H1 (cell line): Measurements from ENCODE around the gene GHRL. TPM values are rescaled to one million over a fixed set of nuclear protein-coding genes. Genes with fewer than 3 reads are reported as not detected.

Experiments used
- CTCF ChIA-PET: fragments of 300-600 bp; sonication (Branson Sonifier 250); formaldehyde crosslinking; loops from one replicate; lab custom pipeline; 2021; ENCODE audit not compliant: partially characterized antibody; lab: Charles Lee
- POLR2A ChIA-PET: fragments of 300-600 bp; sonication (Branson Sonifier 250); formaldehyde crosslinking; loops from one replicate; lab custom pipeline; 2021; ENCODE audit warnings: inconsistent platforms; ENCODE audit not compliant: partially characterized antibody; lab: Charles Lee
- DNase-seq, 2 experiments: peaks; one replicate each; pipeline versions ENCODE4 v3.0.0 to v3.0.0-alpha.2; 2010 to 2022; ENCODE audit warnings: low spot score in 2 of 2, low read depth in 1 of 2, mixed read lengths in 1 of 2
- FAIRE-seq: peaks from 2 replicates; lab custom pipeline; 2011; peaks lifted over from hg19 to GRCh38; lab: Jason Lieb, UNC
- H2AFZ ChIP-seq: 2 replicates; pipeline ENCODE4 v1.8.1; 2012; ENCODE audit warnings: low read length, inconsistent platforms
- H2AK5ac ChIP-seq: 2 replicates; pipeline ENCODE4 v1.6.1; 2013; ENCODE audit warnings: low read depth, low read length
- H2BK120ac ChIP-seq: replicated peaks from 2 replicates; pipeline ENCODE3; 2013; ENCODE audit warnings: low read depth, low read length, inconsistent platforms
- H2BK12ac ChIP-seq: 2 replicates; pipeline ENCODE4 v1.6.1; 2013; ENCODE audit warnings: low read depth, low read length
- H2BK15ac ChIP-seq: 2 replicates; pipeline ENCODE4 v1.6.1; 2013; ENCODE audit warnings: low read length
- H2BK20ac ChIP-seq: 2 replicates; pipeline ENCODE4 v1.6.1; 2013; ENCODE audit warnings: low read length
- H2BK5ac ChIP-seq: 2 replicates; pipeline ENCODE4 v1.6.1; 2013; ENCODE audit warnings: low read depth, low read length
- H3K14ac ChIP-seq: 2 replicates; pipeline ENCODE4 v1.6.1; 2013; ENCODE audit warnings: inconsistent platforms; ENCODE audit not compliant: insufficient read length
- H3K18ac ChIP-seq: 2 replicates; pipeline ENCODE4 v1.6.1; 2013; ENCODE audit warnings: low read length; ENCODE audit errors: extremely low read depth
- H3K23ac ChIP-seq: 2 replicates; pipeline ENCODE4 v1.6.1; 2013; ENCODE audit warnings: inconsistent platforms; ENCODE audit not compliant: insufficient read length
- H3K23me2 ChIP-seq: 2 replicates; pipeline ENCODE4 v1.6.1; 2013; ENCODE audit warnings: low read depth, low read length
- H3K27ac ChIP-seq: 2 replicates; pipeline ENCODE4 v1.6.1; 2011; ENCODE audit warnings: low read depth, low read length, inconsistent platforms
- H3K27me3 ChIP-seq, 4 experiments: replicated peaks in 1 of 4; 1 replicate in 1 of 4; 2 replicates in 3 of 4; pipeline versions ENCODE4 v1.6.1 to v1.8.1; 2011 to 2013; ENCODE audit warnings: low read length in 3 of 4, mild to moderate bottlenecking in 3 of 4, inconsistent platforms in 2 of 4, mixed read lengths in 2 of 4, moderate library complexity in 1 of 4; ENCODE audit not compliant: control insufficient read depth in 3 of 4, insufficient read depth in 3 of 4; ENCODE audit errors: extremely low read depth in 1 of 4
- H3K36me3 ChIP-seq, 4 experiments: 2 replicates each; pipeline versions ENCODE4 v1.6.1 to v1.8.1; 2011 to 2013; ENCODE audit warnings: mild to moderate bottlenecking in 4 of 4, low read length in 3 of 4, moderate library complexity in 2 of 4, control low read depth in 1 of 4, inconsistent platforms in 1 of 4; ENCODE audit not compliant: insufficient read depth in 4 of 4, control insufficient read depth in 2 of 4
- H3K4ac ChIP-seq: replicated peaks from 2 replicates; pipeline ENCODE3; 2013; ENCODE audit warnings: low read length, low read depth, mixed read lengths, inconsistent platforms; ENCODE audit not compliant: insufficient read length
- H3K4me1 ChIP-seq, 4 experiments: replicated peaks in 1 of 4; 1 replicate in 1 of 4; 2 replicates in 3 of 4; pipeline versions ENCODE4 v1.6.1 to v1.8.1; 2011 to 2013; ENCODE audit warnings: low read length in 3 of 4, inconsistent platforms in 2 of 4, mixed read lengths in 1 of 4; ENCODE audit not compliant: insufficient read depth in 4 of 4, control insufficient read depth in 3 of 4
- H3K4me2 ChIP-seq, 2 experiments: 2 replicates each; pipeline versions ENCODE4 v1.6.1 to v1.8.1; 2011 to 2013; ENCODE audit warnings: low read depth in 2 of 2, low read length in 2 of 2, control low read depth in 1 of 2, inconsistent platforms in 1 of 2, mild to moderate bottlenecking in 1 of 2; ENCODE audit not compliant: insufficient read depth in 1 of 2
- H3K4me3 ChIP-seq, 4 experiments: fragments of 200-600, 300-600 bp in 1 of 4; sonication (generic), shearing (Covaris generic), sonication (Bioruptor Twin) in 1 of 4; 2 replicates each; pipeline versions ENCODE4 v1.5.1 to v1.8.1; 2011 to 2016; ENCODE audit warnings: low read length in 4 of 4, low read depth in 3 of 4, control low read depth in 2 of 4, inconsistent platforms in 2 of 4, mild to moderate bottlenecking in 2 of 4, mixed read lengths in 1 of 4, moderate library complexity in 1 of 4; ENCODE audit not compliant: insufficient read depth in 2 of 4; ENCODE audit errors: extremely low read depth in 1 of 4
- H3K56ac ChIP-seq: replicated peaks from 2 replicates; pipeline ENCODE3; 2013; ENCODE audit warnings: low read depth, mild to moderate bottlenecking, mixed read lengths, low read length, inconsistent platforms; ENCODE audit not compliant: insufficient read length
- H3K79me1 ChIP-seq: 2 replicates; pipeline ENCODE4 v1.6.1; 2013; ENCODE audit warnings: low read depth, low read length, control low read depth
- H3K79me2 ChIP-seq, 2 experiments: 2 replicates each; pipeline versions ENCODE4 v1.6.1 to v1.8.1; 2012 to 2013; ENCODE audit warnings: low read length in 2 of 2, mild to moderate bottlenecking in 2 of 2, inconsistent platforms in 1 of 2; ENCODE audit not compliant: insufficient read depth in 2 of 2, control insufficient read depth in 1 of 2
- H3K9ac ChIP-seq, 4 experiments: replicated peaks in 1 of 4; 1 replicate in 1 of 4; 2 replicates in 3 of 4; pipeline versions ENCODE4 v1.6.1 to v1.8.1; 2011 to 2013; ENCODE audit warnings: low read depth in 3 of 4, low read length in 3 of 4, control low read depth in 2 of 4, mild to moderate bottlenecking in 2 of 4, moderate library complexity in 2 of 4, inconsistent platforms in 1 of 4; ENCODE audit errors: extremely low read depth in 1 of 4
- H3K9me3 ChIP-seq, 2 experiments: 2 replicates each; pipeline versions ENCODE4 v1.6.1 to v1.8.1; 2012 to 2013; ENCODE audit warnings: mild to moderate bottlenecking in 2 of 2, moderate library complexity in 2 of 2, control low read depth in 1 of 2, inconsistent platforms in 1 of 2, low read depth in 1 of 2, low read length in 1 of 2, mixed read lengths in 1 of 2; ENCODE audit not compliant: insufficient read depth in 2 of 2
- H4K20me1 ChIP-seq, 2 experiments: replicated peaks in 1 of 2; 2 replicates each; pipeline versions ENCODE3 to v1.8.1; 2011 to 2013; ENCODE audit warnings: inconsistent platforms in 2 of 2, low read length in 2 of 2, mild to moderate bottlenecking in 1 of 2; ENCODE audit not compliant: insufficient read depth in 2 of 2, control insufficient read depth in 1 of 2
- H4K5ac ChIP-seq: 2 replicates; pipeline ENCODE4 v1.6.1; 2013; ENCODE audit warnings: low read length, low read depth, mixed read lengths, inconsistent platforms; ENCODE audit not compliant: insufficient read length
- H4K8ac ChIP-seq: 2 replicates; pipeline ENCODE4 v1.8.0; 2013; ENCODE audit warnings: mild to moderate bottlenecking, moderate library complexity, low read length, inconsistent platforms; ENCODE audit not compliant: insufficient read depth; ENCODE audit errors: extremely low read depth
- H4K91ac ChIP-seq: replicated peaks from 2 replicates; pipeline ENCODE3; 2013; ENCODE audit warnings: low read length, mixed read lengths, inconsistent platforms; ENCODE audit not compliant: insufficient read length
- ASH2L ChIP-seq: fragments of 200-600, 300-600 bp; sonication (generic); IDR thresholded peaks from one replicate; pipeline ENCODE4 v1.7.1; 2017; ENCODE audit warnings: low read length
- BRCA1 ChIP-seq: IDR thresholded peaks from 2 replicates; pipeline ENCODE4 v1.6.1; 2012; ENCODE audit warnings: low read depth, low read length, improper control_type of control experiment
- CHD1 ChIP-seq: IDR thresholded peaks from 2 replicates; pipeline ENCODE4 v1.6.1; 2012; ENCODE audit warnings: low read depth, low read length, improper control_type of control experiment
- CTCF ChIP-seq, 3 experiments: IDR thresholded peaks; 1 replicate in 2 of 3; 2 replicates in 1 of 3; pipeline versions ENCODE4 v1.5.1 to v1.6.1; 2011; ENCODE audit warnings: low read length in 3 of 3, mild to moderate bottlenecking in 3 of 3, inconsistent platforms in 2 of 3, low read depth in 1 of 3, moderate library complexity in 1 of 3; ENCODE audit not compliant: insufficient read depth in 1 of 3; ENCODE audit errors: control extremely low read depth in 1 of 3
- JUN ChIP-seq: IDR thresholded peaks from 2 replicates; pipeline ENCODE4 v1.6.1; 2011; ENCODE audit warnings: low read depth, mild to moderate bottlenecking, improper control_type of control experiment, low read length
- MAX ChIP-seq: IDR thresholded peaks from 2 replicates; pipeline ENCODE4 v1.6.1; 2012; ENCODE audit warnings: inconsistent platforms
- POU5F1 ChIP-seq: IDR thresholded peaks from 2 replicates; pipeline ENCODE4 v1.6.1; 2011; ENCODE audit warnings: low read depth, mild to moderate bottlenecking, low read length, moderate library complexity
- RAD21 ChIP-seq, 2 experiments: IDR thresholded peaks in 1 of 2; conservative IDR thresholded peaks in 1 of 2; 2 replicates each; pipeline ENCODE4 v1.6.1; 2011; ENCODE audit warnings: low read depth in 2 of 2, low read length in 2 of 2, improper control_type of control experiment in 1 of 2, inconsistent platforms in 1 of 2, mild to moderate bottlenecking in 1 of 2, moderate library complexity in 1 of 2
- SP1 ChIP-seq: IDR thresholded peaks from 2 replicates; pipeline ENCODE4 v1.6.1; 2011; ENCODE audit warnings: low read depth, low read length
- SP4 ChIP-seq: IDR thresholded peaks from 2 replicates; pipeline ENCODE4 v1.6.1; 2012; ENCODE audit warnings: low read length, inconsistent platforms
- WGBS, 2 experiments: shearing (Covaris generic) in 1 of 2; methylation state at CpG; one replicate each; pipeline versions ENCODE4 v1.1.6 to v1.1.7; 2013 to 2015; ENCODE audit warnings: low lambda C conversion rate in 2 of 2, mixed read lengths in 2 of 2, inconsistent platforms in 1 of 2, low coverage in 1 of 2, missing lambda C conversion rate in 1 of 2; ENCODE audit not compliant: insufficient replicate concordance in 2 of 2, insufficient coverage in 1 of 2, insufficient read length in 1 of 2; ENCODE audit errors: extremely low coverage in 1 of 2, missing lambda C conversion rate in 1 of 2; 5-methylcytosine and 5-hydroxymethylcytosine counted together
- polyA plus RNA-seq, 7 experiments: library from polyadenylated mRNA; depleted of rRNA in 3 of 7; stranded (reverse) in 5 of 7; unstranded in 2 of 7; fragments of >200 nt in 5 of 7; fragments of 200-250 nt in 2 of 7; gene quantifications; 1 replicate in 5 of 7; 2 replicates in 1 of 7; 4 replicates in 1 of 7; pipeline versions ENCODE4 v1.2.1 to v1.2.3, GENCODE V29; 2011 to 2013; ENCODE audit warnings: missing spikeins in 2 of 7, mixed read lengths in 2 of 7
- total RNA-seq: library from RNA; stranded (reverse); fragmentation: NEBNext Ultra II Directional; extraction: Animal tissue kit (Norgen Biotek cat#: 25700); gene quantifications from 2 replicates; pipeline ENCODE4 v1.2.1, GENCODE V29; 2021

The GHRL gene
- total and polyA plus RNA-seq, 2 of the 8 experiments (the other 6 are each of a cell fraction or from before 2014, with no cell fraction given) = 0.32 to 0.35 TPM

- no peak overlapping the region for H3K4ac ChIP-seq
- H2BK5ac ChIP-seq = 0 out of 2 replicates have a peak overlapping the region, but pooled peaks have one; percentile 5
- no peaks in the 10 kb centered on the region for H3K79me1 ChIP-seq
- POLR2A ChIA-PET = interaction anchor here (1.0 kb wide), 1 partner anchor 13 kb away, joined by 4 read pairs; the partner anchor contains the start of gene SEC13
- no peak for FAIRE-seq
- peaks cover 0 to 2% (median 0%) of the 10 kb centered on the region in 4 experiments; a peak in 1 of 7 replicates for H3K4me1 ChIP-seq
- no peak overlapping the region for H4K91ac ChIP-seq
- no peak for DNase-seq
- H2BK15ac ChIP-seq = 0 out of 2 replicates have a peak overlapping the region, but pooled peaks have one; percentile 61
- H3K23me2 ChIP-seq = no peaks in the 10 kb centered on the region; the same call in 1 of the 2 replicates
- H2AFZ ChIP-seq = no peak overlapping the region
- no peak overlapping the region for H3K56ac ChIP-seq
- no peak overlapping the region for H2BK120ac ChIP-seq
- H3K27ac ChIP-seq = no peak overlapping the region
- no peaks in the 10 kb centered on the region for H3K9me3 ChIP-seq
- no peaks in the 10 kb centered on the region for H4K20me1 ChIP-seq
- H2AK5ac ChIP-seq = no peak overlapping the region
- H3K36me3 ChIP-seq = no peaks in the 10 kb centered on the region
- H2BK12ac ChIP-seq = no peak overlapping the region
- TF ChIP-seq BRCA1 (no peak), CHD1 (no peak), POU5F1 (no peak), SP4 (no peak), RAD21 (IDR thresholded peaks at IDR 0.05 in 1 of 2, conservative IDR thresholded peaks at IDR 0.05 in 1 of 2; ENCODE audit: low read depth in 2 of 2, low read length in 2 of 2) (peak in 1 of 2 experiments; percentile 36; a peak in 2 of 4 replicates), JUN (no peak), MAX (no peak), SP1 (no peak), CTCF (IDR thresholded peaks at IDR 0.05; ENCODE audit: control extremely low read depth in 1 of 3, insufficient read depth in 1 of 3, low read depth in 1 of 3, low read length in 3 of 3) (peak in 2 of 3 experiments; percentile 48 to 50; a peak in 3 of 4 replicates), ASH2L (no peak)
- TF ChIP-seq, all 59 proteins: peak for 2
- Histone ChIP-seq H3K14ac (no peak overlapping the region), H4K5ac (no peak overlapping the region), H3K27me3 (no peaks in the 10 kb centered on the region; a peak in 2 of 7 replicates), H3K79me2 (no peaks in the 10 kb centered on the region), H4K8ac (0 out of 2 replicates have a peak overlapping the region, but pooled peaks have one; percentile 7), H2BK20ac (no peak overlapping the region), H3K4me3 (no peak overlapping the region), H3K23ac (no peak overlapping the region), H3K9ac (no peak overlapping the region), H3K4me2 (no peak overlapping the region), H3K18ac (no peak overlapping the region; the same call in 1 of the 2 replicates)
- 84% methylated on average over 12 of the region's 12 CpGs; no CpG with 5 or more reads in 1 of the 2 experiments for WGBS, 2 experiments
- CTCF ChIA-PET = interaction anchor here (0.7 to 2.2 kb wide), 15 partner anchors 10 to 1275 kb away, joined by 3 to 15 read pairs (median 3); partner anchors contain the start of gene SEC13
Observed at GRCh38 chr3:10334459-10334858, 41.7 kb upstream of the GHRL start.
